GM19372 (cell line): Measurements from ENCODE around the gene LRRN4CL.
A peak's percentile ranks its signal among the peaks of the same experiment; 100 is the strongest.
"Not testable (repeated sequence)": the region's sequence is repeated elsewhere in the genome, so short reads cannot be mapped to it uniquely, and the experiment has no call there.

Experiments used
- ATAC-seq: cut with Tn5 transposase; IDR thresholded peaks from one replicate; pipeline ENCODE4 v1.9.1; 2021; ENCODE audit warnings: mild to moderate bottlenecking, low read depth, moderate library complexity; ENCODE audit not compliant: unreplicated experiment

LRRN4CL gene

GRCh38 chr11:62689421-62690183 lies at the start of gene LRRN4CL:
Gene LRRN4CL, minus strand, starts transcription at chr11:62689530. Its CDS starts 1,022 bp downstream, at chr11:62688508.
- ATAC-seq, result no peak

- ATAC-seq, result no peak
These were observed 47.9 kb upstream of the LRRN4CL start for GRCh38 chr11:62737196-62737595.

GRCh38 chr11:62732830-62733229 lies 43.5 kb upstream of the LRRN4CL start:
- no peak for ATAC-seq

- not testable (repeated sequence) for ATAC-seq
These were observed 40.7 kb upstream of the LRRN4CL start for GRCh38 chr11:62730076-62730475.

- ATAC-seq, result peak; percentile 4
These were observed 39.0 kb upstream of the LRRN4CL start, which contains the start of gene TTC9C for GRCh38 chr11:62728171-62728988. Gene TTC9C, plus strand, starts transcription at chr11:62728486. Its CDS starts 363 bp downstream, at chr11:62728849.

GRCh38 chr11:62727872-62728170 lies 38.5 kb upstream of the LRRN4CL start:
- ATAC-seq, result peak; percentile 46

- ATAC-seq, result peak; percentile 64
These were observed 38.0 kb upstream of the LRRN4CL start, which contains the start of gene HNRNPUL2 for GRCh38 chr11:62727165-62727871. Gene HNRNPUL2, minus strand, starts transcription at chr11:62727457. Its CDS starts 301 bp downstream, at chr11:62727156.

- no peak for ATAC-seq
These were observed 37.5 kb upstream of the LRRN4CL start for GRCh38 chr11:62726915-62727164.

- peak; percentile 2 for ATAC-seq
These were observed 37.0 kb upstream of the LRRN4CL start for GRCh38 chr11:62726156-62726914.

GRCh38 chr11:62725646-62726045 lies 36.3 kb upstream of the LRRN4CL start:
- ATAC-seq, result no peak

GRCh38 chr11:62724171-62724570 lies 34.8 kb upstream of the LRRN4CL start:
- ATAC-seq, result no peak

GRCh38 chr11:62721994-62722393 lies 32.7 kb upstream of the LRRN4CL start:
- no peak for ATAC-seq

- no peak for ATAC-seq
These were observed 30.1 kb upstream of the LRRN4CL start for GRCh38 chr11:62719302-62719978.

GRCh38 chr11:62716816-62717215 lies 27.5 kb upstream of the LRRN4CL start:
- ATAC-seq, result no peak

- ATAC-seq, result no peak
These were observed 26.9 kb upstream of the LRRN4CL start for GRCh38 chr11:62716206-62716605.

GRCh38 chr11:62715150-62716130 lies 26.1 kb upstream of the LRRN4CL start:
- no peak for ATAC-seq

- no peak for ATAC-seq
These were observed 24.0 kb upstream of the LRRN4CL start for GRCh38 chr11:62713343-62713742.

- ATAC-seq, result no peak
These were observed 23.5 kb upstream of the LRRN4CL start for GRCh38 chr11:62712861-62713260.

- ATAC-seq, result no peak
These were observed 23.0 kb upstream of the LRRN4CL start for GRCh38 chr11:62712276-62712812.
